ENCODE results near the gene TLCD3B. TPM values are rescaled to one million over a fixed set of nuclear protein-coding genes. Genes with fewer than 3 reads are reported as not detected.

Gene TLCD3B
- total and polyA plus RNA-seq, 8 donors: 0.18 to 0.92 TPM; not detected in 6

GRCh38 chr16:30068750-30069610 is 37.9 kb upstream of the TLCD3B start:
- Histone ChIP-seq H3K9me3 (no peaks in the 10 kb centered on the region), H3K4me3 (peak overlapping the region in 2 of 4 donors; percentile 75 to 96), H3K27me3 (no peaks in the 10 kb centered on the region), H3K4me1 (peaks cover 39 to 62% (median 51%) of the 10 kb centered on the region in 4 donors), H3K36me3 (peaks cover 62 to 72% (median 68%) of the 10 kb centered on the region in 4 donors), H3K27ac (peak overlapping the region in 4 of 5 donors; percentile 4 to 98 (median 96))
- TF ChIP-seq CTCF (IDR thresholded peaks at IDR 0.05): peak in 4 of 7 experiments; percentile 21 to 51 (median 30)
- TF ChIP-seq POLR2AphosphoS5 (IDR thresholded peaks at IDR 0.05): no peak
- DNase-seq: peak in 1 of 2 donors; percentile 68
- WGBS, 5 donors: 70 to 77% (median 72%) methylated on average over 15 to 17 of the region's 17 CpGs
- intact Hi-C loops (cut with DNase I; ENCODE audit: low total_unique reads): no loop called here

- Histone ChIP-seq H3K4me3 (peak overlapping the region in 2 of 4 donors; percentile 75 to 96), H3K4me1 (peaks cover 46 to 69% (median 57%) of the 10 kb centered on the region in 4 donors), H3K9me3 (no peaks in the 10 kb centered on the region), H3K36me3 (peaks cover 62 to 68% (median 65%) of the 10 kb centered on the region in 4 donors), H3K27ac (peak overlapping the region in 4 of 5 donors; percentile 38 to 98 (median 96)), H3K27me3 (no peaks in the 10 kb centered on the region)
- intact Hi-C loops (cut with DNase I; ENCODE audit: low total_unique reads): no loop called here
- no peak for DNase-seq
- WGBS, 5 donors: 68 to 83% (median 79%) methylated on average over 9 of the region's 9 CpGs
- TF ChIP-seq POLR2AphosphoS5 (IDR thresholded peaks at IDR 0.05) (no peak), POLR2A (IDR thresholded peaks at IDR 0.05) (no peak), EP300 (IDR thresholded peaks at IDR 0.05) (no peak), CTCF (IDR thresholded peaks at IDR 0.05) (no peak)
Measured at GRCh38 chr16:30068333-30068732, 37.3 kb upstream of the TLCD3B start.

DNA sequence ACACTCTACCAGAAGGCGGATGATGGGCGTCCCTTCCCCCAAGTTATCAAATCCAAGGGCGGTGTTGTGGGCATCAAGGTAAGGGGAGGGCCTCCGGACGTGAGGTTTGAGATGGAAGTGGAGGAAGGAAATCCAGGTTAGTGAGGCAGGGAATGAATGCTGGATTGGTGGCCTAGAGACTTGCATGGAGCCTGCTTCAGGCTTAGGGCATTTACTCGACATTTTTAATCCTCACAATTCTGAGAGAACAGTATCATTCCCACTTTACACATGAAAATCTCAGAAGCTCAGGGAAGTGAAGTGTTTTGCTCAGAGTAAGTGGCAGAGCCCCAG is 36.5 kb upstream of the TLCD3B start:
- Histone ChIP-seq H3K9me3 (no peaks in the 10 kb centered on the region), H3K27me3 (no peaks in the 10 kb centered on the region), H3K36me3 (peaks cover 55 to 60% (median 58%) of the 10 kb centered on the region in 4 donors), H3K27ac (peak overlapping the region in 4 of 5 donors; percentile 93 to 100 (median 98)), H3K4me3 (peak overlapping the region; percentile 75 to 96 (median 80)), H3K4me1 (peaks cover 49 to 75% (median 61%) of the 10 kb centered on the region in 4 donors)
- intact Hi-C loops (cut with DNase I; ENCODE audit: low total_unique reads): no loop called here
- no peak for TF ChIP-seq CTCF (IDR thresholded peaks at IDR 0.05)
- TF ChIP-seq EP300 (IDR thresholded peaks at IDR 0.05): no peak
- TF ChIP-seq POLR2A (IDR thresholded peaks at IDR 0.05): no peak
- no peak for TF ChIP-seq POLR2AphosphoS5 (IDR thresholded peaks at IDR 0.05)
- 56 to 75% (median 63%) methylated on average over 6 of the region's 6 CpGs for WGBS, 5 donors
- DNase-seq: no peak

DNA sequence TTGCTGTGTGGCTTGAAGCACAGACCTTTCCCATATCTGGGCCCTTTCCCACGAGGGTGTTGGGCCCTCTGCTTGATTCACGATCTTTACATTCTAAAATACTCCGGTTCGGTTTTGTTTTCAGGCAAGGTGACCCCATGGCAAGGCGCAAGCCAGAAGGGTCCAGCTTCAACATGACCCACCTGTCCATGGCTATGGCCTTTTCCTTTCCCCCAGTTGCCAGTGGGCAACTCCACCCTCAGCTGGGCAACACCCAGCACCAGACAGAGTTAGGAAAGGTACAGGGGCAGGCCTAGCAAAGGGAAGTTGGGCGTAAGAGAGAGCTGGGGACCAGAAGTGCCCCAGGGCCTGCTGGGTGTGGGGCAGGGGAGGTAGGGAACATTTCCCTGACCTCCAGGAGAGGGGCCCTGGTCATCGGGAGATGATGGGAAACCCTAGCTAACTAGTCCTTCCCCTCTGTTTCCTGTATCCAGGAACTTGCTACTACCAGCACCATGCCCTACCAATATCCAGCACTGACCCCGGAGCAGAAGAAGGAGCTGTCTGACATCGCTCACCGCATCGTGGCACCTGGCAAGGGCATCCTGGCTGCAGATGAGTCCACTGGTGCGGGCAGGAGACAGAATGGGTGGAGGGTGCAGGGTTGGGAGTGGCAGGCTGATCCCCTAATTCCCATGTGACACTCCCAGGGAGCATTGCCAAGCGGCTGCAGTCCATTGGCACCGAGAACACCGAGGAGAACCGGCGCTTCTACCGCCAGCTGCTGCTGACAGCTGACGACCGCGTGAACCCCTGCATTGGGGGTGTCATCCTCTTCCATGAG is 35.9 kb upstream of the TLCD3B start:
- DNase-seq: peak in 1 of 2 donors; percentile 33
- 28 to 36% (median 32%) methylated on average over 16 to 21 of the region's 21 CpGs for WGBS, 5 donors

More for the DNA sequence above, 35.9 kb upstream of the TLCD3B start:
- Histone ChIP-seq H3K9me3 (no peaks in the 10 kb centered on the region), H3K4me3 (peak overlapping the region; percentile 75 to 96 (median 80)), H3K27me3 (no peaks in the 10 kb centered on the region), H3K4me1 (peaks cover 49 to 74% (median 61%) of the 10 kb centered on the region in 4 donors), H3K36me3 (peaks cover 49 to 54% (median 52%) of the 10 kb centered on the region in 4 donors), H3K27ac (peak overlapping the region; percentile 93 to 100 (median 98))
- TF ChIP-seq EP300 (IDR thresholded peaks at IDR 0.05): no peak
- TF ChIP-seq POLR2A (IDR thresholded peaks at IDR 0.05): no peak
- no peak for TF ChIP-seq POLR2AphosphoS5 (IDR thresholded peaks at IDR 0.05)
- TF ChIP-seq CTCF (IDR thresholded peaks at IDR 0.05): no peak
- intact Hi-C loops (cut with DNase I; ENCODE audit: low total_unique reads): no loop called here
